K562 (cell line): Measurements from ENCODE around the gene CMIP. TPM values are rescaled to one million over a fixed set of nuclear protein-coding genes. Genes with fewer than 3 reads are reported as not detected.

Experiments used
- ARID3A ChIP-seq: IDR thresholded peaks from 2 replicates; pipeline ENCODE4 v1.6.1; 2012; ENCODE audit warnings: low read depth, low read length, improper control_type of control experiment, borderline replicate concordance
- CHD7 ChIP-seq: fragments of 200-600 bp; sonication (generic); IDR thresholded peaks from one replicate; pipeline ENCODE4 v1.6.1; 2012; ENCODE audit warnings: mild to moderate bottlenecking, low read depth, low read length, inconsistent platforms
- ELK3 ChIP-seq: fragments of 450-650 bp; formaldehyde crosslinking; IDR thresholded peaks from 2 replicates; pipeline ENCODE4 v1.4.0; 2020; ENCODE audit warnings: mild to moderate bottlenecking
- PCBP2 ChIP-seq: fragments of 200-400 bp; formaldehyde crosslinking; IDR thresholded peaks from 2 replicates; pipeline ENCODE4 v1.6.1; 2018; ENCODE audit warnings: low read length, low read depth, mild to moderate bottlenecking, moderate library complexity; ENCODE audit not compliant: poor library complexity, severe bottlenecking
- PKNOX1 ChIP-seq: fragments of 450-650 bp; IDR thresholded peaks from 2 replicates; pipeline ENCODE4 v1.6.1; 2016
- TAF15 ChIP-seq: fragments of 200-400 bp; formaldehyde crosslinking; IDR thresholded peaks from 2 replicates; pipeline ENCODE4 v1.6.1; 2017; ENCODE audit warnings: mild to moderate bottlenecking, low read depth, low read length, moderate library complexity
- ZMIZ1 ChIP-seq, 2 experiments: fragments of 150-350 bp in 1 of 2; IDR thresholded peaks; 2 replicates each; pipeline ENCODE4 v1.6.1; 2012 to 2016; ENCODE audit warnings: low read depth in 2 of 2, low read length in 2 of 2, mild to moderate bottlenecking in 1 of 2, moderate library complexity in 1 of 2
- ZNF766 ChIP-seq: fragments of 200-800 bp; sonication (Bioruptor generic); conservative IDR thresholded peaks from 2 replicates; pipeline ENCODE4 v1.6.1; 2016; ENCODE audit warnings: missing genetic modification characterization, missing compliant biosample characterization
- polyA plus RNA-seq, 8 experiments: library from polyadenylated mRNA; depleted of rRNA in 4 of 8; stranded (reverse) in 5 of 8; unstranded in 3 of 8; fragments of >200 nt; fragmentation: Nextera tagmentation in 2 of 8; fragmentation: Illumina TruSeq in 1 of 8; extraction: Ambion mirVana in 2 of 8; extraction: Trizol in 1 of 8; gene quantifications; 2 replicates each; pipeline versions ENCODE4 v1.2.1 to v1.2.3, GENCODE V29; 2011 to 2014; ENCODE audit warnings: inconsistent platforms in 1 of 8, missing spikeins in 1 of 8
- total RNA-seq, 7 experiments: library from RNA; depleted of rRNA in 6 of 7; stranded (reverse); fragments of >200 nt in 6 of 7; fragmentation: Illumina TruSeq in 2 of 7; extraction: Trizol in 2 of 7; gene quantifications; 2 replicates each; pipeline versions ENCODE4 v1.2.1 to v1.2.3, GENCODE V29; 2011 to 2021; ENCODE audit warnings: low replicate concordance in 1 of 7

Gene CMIP
- total and polyA plus RNA-seq, 9 of the 15 experiments (the other 6 are each of a cell fraction or from before 2014, with no cell fraction given), result 0.94 to 82.5 (median 10.3) TPM

GRCh38 chr16:81639348-81639747, 194.7 kb downstream of the CMIP start (continued):
- TF ChIP-seq CHD7 (no peak), ELK3 (CRISPR knock-in tag) (no peak), PKNOX1 (no peak), ZNF766 (CRISPR knock-in tag) (no peak), PCBP2 (no peak), ZMIZ1 (IDR thresholded peaks at IDR 0.05; ENCODE audit: low read depth in 2 of 2, low read length in 2 of 2) (no peak), ARID3A (no peak), TAF15 (no peak)
